H54 (cell line): ENCODE measurements around the gene GFRAL.
A peak's percentile ranks its signal among the peaks of the same experiment; 100 is the strongest.
"Not testable (repeated sequence)": the region's sequence is repeated elsewhere in the genome, so short reads cannot be mapped to it uniquely, and the experiment has no call there.

Experiments used
- DNase-seq: peaks from one replicate; pipeline ENCODE4 v3.0.0; 2011; ENCODE audit warnings: low spot score, mixed read lengths; ENCODE audit not compliant: insufficient read length
- FAIRE-seq: peaks from 3 replicates; lab custom pipeline; 2011; peaks lifted over from hg19 to GRCh38; lab: Jason Lieb, UNC
- POLR2A ChIP-seq: IDR thresholded peaks from 2 replicates; pipeline ENCODE4 v1.6.1; 2011; ENCODE audit warnings: low read depth, mild to moderate bottlenecking, low read length

GFRAL gene

GRCh38 chr6:55327169-55327568, at the start of gene GFRAL:
GFRAL (plus strand) TSS chr6:55327469; CDS start chr6:55327555, 86 bp downstream.
- no peak for TF ChIP-seq POLR2A
- FAIRE-seq = no peak
- DNase-seq = no peak

- no peak for TF ChIP-seq POLR2A
- DNase-seq = no peak
- no peak for FAIRE-seq
Measured at GRCh38 chr6:55277646-55278045, 49.6 kb upstream of the GFRAL start.

GRCh38 chr6:55281215-55281614, 46.1 kb upstream of the GFRAL start:
- FAIRE-seq (no peak), DNase-seq (no peak)
- TF ChIP-seq POLR2A = no peak

- DNase-seq (no peak), FAIRE-seq (no peak)
- no peak for TF ChIP-seq POLR2A
Measured at GRCh38 chr6:55282115-55282514, 45.2 kb upstream of the GFRAL start.

GRCh38 chr6:55286824-55287223, 40.4 kb upstream of the GFRAL start:
- no peak for TF ChIP-seq POLR2A
- FAIRE-seq = no peak
- no peak for DNase-seq

GRCh38 chr6:55290736-55291135, 36.5 kb upstream of the GFRAL start:
- no peak for FAIRE-seq
- no peak for TF ChIP-seq POLR2A

GRCh38 chr6:55293116-55293515, 34.2 kb upstream of the GFRAL start:
- DNase-seq (peak; percentile 15), FAIRE-seq (no peak)
- no peak for TF ChIP-seq POLR2A

More at GRCh38 chr6:55290736-55291135, 36.5 kb upstream of the GFRAL start:
- no peak for DNase-seq

GRCh38 chr6:55297214-55297613, 30.1 kb upstream of the GFRAL start:
- not testable (repeated sequence) for DNase-seq, FAIRE-seq

- FAIRE-seq (no peak), DNase-seq (no peak)
- no peak for TF ChIP-seq POLR2A
Measured at GRCh38 chr6:55299286-55299985, 27.8 kb upstream of the GFRAL start.

- DNase-seq (no peak), FAIRE-seq (no peak)
- no peak for TF ChIP-seq POLR2A
Measured at GRCh38 chr6:55304747-55305146, 22.5 kb upstream of the GFRAL start.

GRCh38 chr6:55319961-55320695, 7.1 kb upstream of the GFRAL start:
- no peak for FAIRE-seq
- no peak for DNase-seq

GRCh38 chr6:55320696-55321086, 6.6 kb upstream of the GFRAL start:
- no peak for TF ChIP-seq POLR2A
- DNase-seq (no peak), FAIRE-seq (no peak)

More at GRCh38 chr6:55319961-55320695, 7.1 kb upstream of the GFRAL start:
- no peak for TF ChIP-seq POLR2A

GRCh38 chr6:55377150-55377549, 49.9 kb downstream of the GFRAL start:
- no peak for FAIRE-seq
- no peak for DNase-seq
- TF ChIP-seq POLR2A = no peak

- no peak for DNase-seq
- TF ChIP-seq POLR2A = no peak
- FAIRE-seq = no peak
Measured at GRCh38 chr6:55379471-55379870, 52.2 kb downstream of the GFRAL start.

- no peak for TF ChIP-seq POLR2A
- no peak for FAIRE-seq
- no peak for DNase-seq
Measured at GRCh38 chr6:55379895-55380294, 52.6 kb downstream of the GFRAL start.
